ENCODE measurements around the gene CDK19.
"Not testable (repeated sequence)": the region's sequence is repeated elsewhere in the genome, so short reads cannot be mapped to it uniquely, and the experiment has no call there.

The CDK19 gene

DNA sequence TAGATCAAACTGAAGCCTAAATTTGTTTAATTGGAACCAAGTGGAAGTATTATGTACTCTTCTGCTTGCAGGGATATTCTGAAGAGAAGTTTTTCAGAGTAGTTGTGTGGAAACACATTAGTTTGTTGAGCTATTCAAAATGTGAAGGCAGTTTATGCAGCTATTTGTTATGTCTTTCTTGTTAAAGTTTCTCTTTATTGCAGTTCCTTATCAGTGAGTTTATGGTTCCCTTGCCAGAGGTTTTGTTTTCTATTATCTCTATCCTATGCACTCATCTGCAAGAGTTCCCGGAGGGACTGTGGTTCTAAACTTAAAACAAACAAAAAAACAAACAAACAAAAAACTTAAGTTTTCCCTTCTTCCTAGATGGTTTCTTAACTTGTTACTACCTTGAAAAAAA lies 195.2 kb downstream of the CDK19 start:
- DNase-seq (ENCODE audit: low spot score): no peak

DNA sequence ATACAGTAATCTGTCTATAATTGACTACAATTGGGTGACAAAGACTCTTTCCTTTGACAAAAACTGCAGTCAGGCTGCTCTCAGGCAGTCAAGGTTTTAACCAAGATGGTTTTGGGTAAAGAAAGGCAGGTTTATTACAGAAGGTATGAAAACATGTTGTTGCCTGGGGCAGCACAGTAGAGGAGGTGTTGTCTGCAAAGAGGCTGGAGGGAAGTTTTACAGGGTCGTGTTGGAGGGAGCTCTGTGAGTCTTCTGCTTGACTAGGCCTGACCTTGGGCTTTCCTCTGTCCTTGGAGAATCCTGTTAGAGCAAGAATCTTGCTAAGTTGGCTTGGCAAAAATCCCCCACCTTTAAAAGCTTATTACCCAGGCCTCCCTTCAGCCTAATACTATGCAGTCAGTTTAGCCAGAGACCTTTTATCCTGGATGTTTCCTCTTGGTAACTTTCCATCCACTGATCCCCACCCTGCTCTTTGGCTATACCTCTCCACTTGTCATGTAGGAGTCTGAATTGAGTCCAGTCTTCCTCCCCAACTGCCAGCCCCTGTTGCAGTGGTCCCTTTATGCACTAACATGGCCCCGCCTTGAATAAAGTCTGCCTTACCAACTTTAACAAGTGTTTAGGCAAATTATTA lies 195.9 kb downstream of the CDK19 start:
- DNase-seq (ENCODE audit: low spot score): no peak

DNA sequence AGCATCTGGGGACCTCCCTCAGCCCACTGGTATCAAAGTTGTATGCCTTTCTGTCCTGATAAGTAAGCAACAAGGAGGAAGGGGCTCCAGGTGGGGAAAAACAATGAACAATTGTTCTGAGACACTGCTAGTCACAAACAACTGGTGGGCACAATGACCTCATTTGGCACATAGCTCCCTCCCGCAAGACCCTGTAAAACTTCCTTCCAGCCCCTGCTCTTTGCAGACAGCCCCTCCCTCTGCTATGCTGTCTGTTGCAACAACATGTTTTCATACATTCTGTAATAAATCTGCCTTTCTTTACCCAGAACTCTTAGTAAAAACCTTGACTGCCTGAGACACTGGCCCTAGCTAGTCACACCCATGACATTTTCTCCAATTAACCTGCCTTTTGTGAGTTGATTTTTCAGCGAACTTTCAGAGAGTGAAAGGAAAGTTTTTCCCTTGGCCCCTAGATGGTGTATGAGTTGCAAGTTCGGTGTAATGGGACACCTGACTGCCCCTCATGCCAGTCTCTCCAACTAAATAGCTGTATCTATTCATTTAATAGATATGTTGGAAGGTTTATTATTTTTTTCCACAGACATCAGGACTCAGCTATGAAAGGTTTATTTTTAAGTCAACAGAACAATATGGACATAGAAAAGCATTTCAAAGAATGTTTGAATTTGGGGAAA lies 196.5 kb downstream of the CDK19 start:
- DNase-seq (ENCODE audit: low spot score): no peak

DNA sequence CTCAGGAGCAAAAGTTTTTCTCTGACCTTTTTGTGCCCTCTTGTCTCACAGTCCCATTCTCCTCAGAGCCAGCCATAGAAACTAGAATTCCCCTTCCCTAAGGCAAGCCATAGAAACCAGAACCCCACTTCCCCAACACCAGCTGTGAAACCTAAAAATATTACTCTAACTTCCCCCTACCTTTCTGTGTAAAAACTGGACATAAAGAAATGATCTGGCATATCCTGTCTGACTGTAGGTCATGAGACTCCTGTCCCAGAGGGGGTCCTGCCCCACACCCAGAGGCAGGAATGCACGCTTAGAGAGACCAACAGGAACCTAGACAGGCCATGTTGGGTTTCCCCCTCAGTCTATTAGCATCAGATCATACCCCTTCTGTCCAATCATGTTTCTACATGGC lies 198.2 kb downstream of the CDK19 start:
- no peak for DNase-seq (ENCODE audit: low spot score)

DNA sequence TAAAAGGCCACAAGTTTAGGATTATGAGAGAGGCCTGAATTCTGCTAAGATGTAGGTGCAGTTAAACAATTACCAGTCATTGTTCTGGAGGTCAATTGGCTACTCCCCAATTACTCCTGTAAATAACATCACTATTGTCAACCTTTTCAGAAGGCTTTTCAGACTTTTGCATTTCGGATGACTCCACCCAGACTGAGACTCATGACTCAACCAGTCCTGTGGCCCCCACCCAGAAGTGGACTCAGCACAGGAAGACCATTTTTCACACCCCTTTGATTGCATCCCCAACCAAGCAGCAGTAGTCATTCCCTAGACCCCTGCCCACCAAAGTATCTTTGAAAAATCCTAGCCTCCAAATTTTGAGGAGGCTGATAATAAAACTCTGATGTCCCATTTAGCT lies 199.5 kb downstream of the CDK19 start:
- DNase-seq (ENCODE audit: low spot score): no peak

DNA sequence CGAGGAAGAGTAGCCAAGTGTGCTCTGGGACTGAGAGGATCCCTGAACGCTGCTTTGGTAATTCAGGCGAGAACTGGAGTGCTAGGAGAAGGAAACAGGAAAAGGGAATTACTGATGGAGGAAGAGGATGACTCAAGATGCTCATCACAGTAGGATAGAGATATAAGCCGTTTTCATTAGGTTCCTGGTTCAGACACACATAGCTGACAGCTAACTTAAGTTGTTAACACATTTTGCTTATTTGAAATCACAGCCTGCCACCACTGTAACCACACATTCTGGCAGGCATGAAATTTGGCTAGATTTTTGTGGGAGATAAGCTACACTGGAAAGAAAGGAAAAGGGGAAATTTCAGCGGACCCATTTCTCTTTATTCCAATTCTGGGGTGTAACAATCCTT lies 200.7 kb downstream of the CDK19 start:
- DNase-seq (ENCODE audit: low spot score): no peak

DNA sequence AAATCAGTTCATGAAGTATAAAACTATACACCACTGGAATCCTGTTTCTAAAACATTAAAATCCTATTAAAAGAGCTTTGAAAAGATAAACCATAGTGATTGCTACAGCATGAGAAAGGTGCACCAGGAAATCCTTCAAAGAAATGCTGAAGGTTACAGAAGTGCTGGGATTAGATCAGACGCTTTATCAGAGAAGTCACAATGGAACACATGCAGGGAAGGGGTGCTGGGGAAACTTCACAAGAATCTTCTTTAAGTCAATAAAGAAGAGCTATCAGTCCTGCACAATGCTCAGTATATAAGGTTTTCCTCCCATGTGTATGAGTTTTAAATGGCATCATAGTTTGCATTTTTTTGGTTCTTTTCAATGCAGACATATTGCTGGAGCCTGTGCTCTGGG lies 201.2 kb downstream of the CDK19 start:
- DNase-seq (ENCODE audit: low spot score): no peak

DNA sequence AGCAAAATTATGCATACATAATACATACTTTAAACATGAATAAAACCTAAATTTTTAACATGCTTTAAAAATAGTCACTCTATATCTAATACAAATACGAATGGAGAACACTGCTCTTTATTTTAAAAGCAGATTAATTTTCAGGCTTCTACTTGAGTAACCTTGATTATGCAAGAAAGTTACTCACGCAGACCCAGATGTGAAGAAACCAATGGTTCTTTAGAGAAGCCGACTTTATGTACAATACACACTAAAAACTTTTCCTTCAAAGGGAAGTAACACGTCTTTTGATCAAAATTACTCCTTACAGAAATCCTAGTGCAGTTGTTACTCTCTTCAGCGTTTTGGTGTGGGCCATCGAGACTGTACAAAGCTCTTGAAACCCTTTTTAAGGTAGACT lies 201.9 kb downstream of the CDK19 start:
- DNase-seq (ENCODE audit: low spot score): no peak

DNA sequence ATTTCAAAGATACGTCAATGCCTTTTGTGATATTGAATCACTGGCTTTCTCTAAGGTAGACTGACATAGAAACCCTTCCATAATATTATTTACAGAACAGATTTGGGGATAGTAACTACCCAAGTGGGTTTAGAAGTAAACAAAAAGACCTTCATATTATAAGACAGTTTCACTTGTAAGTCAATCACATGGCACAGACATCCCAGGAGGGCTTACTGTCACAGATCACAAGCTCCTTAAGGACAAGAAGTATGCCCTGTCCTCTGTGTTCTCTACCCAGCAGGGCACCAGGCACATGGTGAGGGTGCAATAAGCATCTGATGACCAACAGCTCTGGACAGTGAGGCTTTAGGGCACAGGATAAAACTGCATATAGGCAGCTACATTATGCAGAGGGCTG lies 203.0 kb downstream of the CDK19 start:
- DNase-seq (ENCODE audit: low spot score): no peak

DNA sequence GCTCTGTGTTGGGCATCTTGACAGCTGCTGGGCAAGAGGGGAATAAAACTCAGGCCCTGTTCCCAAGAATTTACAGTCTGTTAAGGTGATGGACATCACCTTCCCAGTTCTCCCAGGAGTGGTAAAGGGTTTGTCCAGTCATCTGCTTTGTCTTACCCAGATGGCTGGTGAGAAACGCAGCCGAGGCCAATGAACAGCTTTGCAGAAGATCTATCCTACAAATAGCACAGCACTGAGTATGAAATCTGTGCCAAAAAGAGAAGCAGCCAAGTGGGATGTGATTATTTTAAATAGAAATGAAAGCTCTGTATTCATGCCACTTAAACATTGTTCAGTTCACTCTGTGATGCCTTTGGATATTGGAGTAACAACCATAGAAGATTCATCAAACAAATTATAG lies 206.2 kb downstream of the CDK19 start:
- no peak for DNase-seq (ENCODE audit: low spot score)

DNA sequence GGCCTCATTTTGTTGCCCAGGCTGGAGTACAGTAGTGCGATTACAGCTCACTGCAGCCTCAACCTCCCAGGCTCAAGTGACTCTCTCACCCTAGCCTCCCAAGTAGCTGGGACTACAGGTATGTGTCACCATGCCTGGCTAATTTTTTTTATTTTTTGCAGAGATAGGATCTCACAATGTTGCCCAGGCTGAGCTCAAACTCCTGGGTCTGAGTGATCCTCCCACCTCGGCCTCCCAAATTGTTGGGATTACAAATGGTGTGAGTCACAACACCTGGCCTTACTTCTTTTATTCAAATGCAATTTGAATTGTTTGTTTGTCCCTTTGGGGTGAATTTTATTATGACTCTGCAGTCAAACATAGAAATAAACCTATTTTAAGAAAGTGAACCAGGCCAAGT lies 207.1 kb downstream of the CDK19 start:
- DNase-seq (ENCODE audit: low spot score): no peak

DNA sequence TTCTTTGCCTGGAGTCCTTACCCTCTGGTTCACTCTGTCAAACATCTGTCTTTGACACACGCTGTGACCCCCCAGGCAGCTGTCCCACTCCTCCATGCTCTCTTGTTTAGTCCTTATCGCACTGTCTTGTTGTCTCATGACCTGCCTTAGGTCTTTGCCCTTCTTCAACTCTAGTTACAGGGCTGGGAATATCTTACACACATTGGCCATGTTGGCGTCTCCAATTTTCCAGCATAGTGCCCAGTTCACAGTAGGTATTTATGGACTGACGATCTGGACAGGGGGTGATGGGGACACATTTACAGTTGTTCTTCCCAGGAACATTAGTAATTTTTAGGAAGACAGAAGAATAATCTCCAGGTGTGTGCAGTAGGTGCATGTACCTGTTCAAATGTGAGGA lies 209.1 kb downstream of the CDK19 start:
- no peak for DNase-seq (ENCODE audit: low spot score)

DNA sequence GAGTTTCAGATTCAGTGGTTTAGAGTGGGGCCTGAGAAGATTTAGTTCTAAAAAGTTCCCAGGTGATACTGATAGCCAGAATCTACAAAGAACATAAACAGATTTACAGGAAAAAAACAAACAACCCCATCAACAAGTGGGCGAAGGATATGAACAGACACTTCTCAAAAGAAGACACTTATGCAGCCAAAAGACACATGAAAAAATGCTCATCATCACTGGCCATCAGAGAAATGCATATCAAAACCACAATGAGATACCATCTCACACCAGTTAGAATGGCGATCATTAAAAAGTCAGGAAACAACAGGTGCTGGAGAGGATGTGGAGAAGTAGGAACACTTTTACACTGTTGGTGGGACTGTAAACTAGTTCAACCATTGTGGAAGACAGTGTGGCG lies 214.6 kb downstream of the CDK19 start:
- DNase-seq (ENCODE audit: low spot score): not testable (repeated sequence)

DNA sequence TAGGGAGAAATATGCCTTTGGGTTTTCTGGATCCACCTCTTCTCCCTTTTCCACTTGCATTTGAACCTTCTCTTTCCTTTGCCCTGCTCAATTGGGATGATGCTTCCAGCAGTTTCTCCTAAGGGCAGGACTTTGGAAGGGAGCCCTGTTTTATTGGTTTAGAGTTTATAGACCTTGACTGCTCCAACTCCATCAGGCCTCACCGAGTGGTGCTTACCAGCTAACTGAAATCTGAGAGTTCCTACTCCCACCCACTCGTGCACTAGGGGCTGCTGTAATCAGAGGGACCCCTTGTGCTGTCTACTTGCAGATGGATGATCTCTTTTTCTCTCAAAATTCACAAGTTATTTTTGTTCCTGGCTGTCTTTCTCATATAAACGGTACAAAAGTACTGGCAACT lies 217.5 kb downstream of the CDK19 start:
- no peak for DNase-seq (ENCODE audit: low spot score)

DNA sequence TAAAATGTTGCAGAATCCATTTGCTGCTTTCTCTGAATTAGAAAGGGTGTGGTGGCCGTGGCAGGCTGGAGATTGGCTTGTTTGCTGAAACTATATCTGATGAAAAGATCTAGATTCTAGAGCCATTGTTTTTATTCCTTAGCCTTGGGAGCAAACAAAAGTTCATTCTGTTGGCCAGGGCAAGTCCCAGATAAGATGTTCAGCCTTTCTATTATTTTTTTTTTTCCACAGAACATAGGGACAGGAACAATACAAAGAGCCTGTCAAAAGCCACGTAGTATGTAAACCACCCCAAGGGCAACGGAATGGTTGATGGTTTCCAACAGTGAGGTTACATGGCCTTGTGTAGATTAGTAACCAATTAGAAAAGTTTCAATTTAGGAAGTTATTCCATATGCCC lies 218.9 kb downstream of the CDK19 start:
- DNase-seq (ENCODE audit: low spot score): no peak

DNA sequence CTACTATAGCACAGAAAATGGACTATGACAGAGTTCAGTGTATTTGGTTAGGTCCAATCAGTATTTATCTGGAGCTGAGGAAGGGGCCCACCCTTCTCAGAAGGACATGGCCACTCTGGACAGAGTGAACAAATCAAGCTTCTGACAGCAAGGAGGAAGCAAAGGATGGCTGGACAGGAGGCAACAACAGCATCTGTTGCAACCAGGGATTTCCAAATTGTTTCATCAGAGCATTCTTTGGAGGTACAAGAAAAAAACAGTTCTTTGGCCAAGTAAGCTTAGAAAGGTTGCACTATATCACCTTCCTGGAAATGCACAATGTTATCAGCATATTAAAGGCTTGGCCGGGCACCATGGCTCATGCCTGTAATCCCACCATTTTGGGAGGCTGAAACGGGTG lies 220.2 kb downstream of the CDK19 start:
- DNase-seq (ENCODE audit: low spot score): no peak

DNA sequence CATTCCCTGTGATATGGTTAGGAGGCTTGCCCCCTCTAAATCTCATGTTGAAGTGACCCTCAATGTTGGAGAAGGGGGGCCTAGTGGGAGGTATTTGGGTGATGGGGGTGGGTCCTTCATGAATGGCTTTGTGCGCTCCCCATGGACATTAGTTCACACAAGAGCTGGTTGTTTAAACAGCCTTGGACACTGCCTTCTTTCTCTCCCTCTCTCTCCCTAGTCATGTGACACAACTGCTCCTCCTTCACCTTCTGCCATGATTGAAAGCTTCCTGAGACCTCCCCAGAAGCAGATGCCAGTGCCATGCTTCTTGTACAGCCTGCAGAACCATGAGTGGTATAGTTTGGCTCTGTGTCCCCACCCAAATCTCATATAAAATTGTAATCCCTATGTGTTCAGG lies 221.6 kb downstream of the CDK19 start:
- no peak for DNase-seq (ENCODE audit: low spot score)

DNA sequence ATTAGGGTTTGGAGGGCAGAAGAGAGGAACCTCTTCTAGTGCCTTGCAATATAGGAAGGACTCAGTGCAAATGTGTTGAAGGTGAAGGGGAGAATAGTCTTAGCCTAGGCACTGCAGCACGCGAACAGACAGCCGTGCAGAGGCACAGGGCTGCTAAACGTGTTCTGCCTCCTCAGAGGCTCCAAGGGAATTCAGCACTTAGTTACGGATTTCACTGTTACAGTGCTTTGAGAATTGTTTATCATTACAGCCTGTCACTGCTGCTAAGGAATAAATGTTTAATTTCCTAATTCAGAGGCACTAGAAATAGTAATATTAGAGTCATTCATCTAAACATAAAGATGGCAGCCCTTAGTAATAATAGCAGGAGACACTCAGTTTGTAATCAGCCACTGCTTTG lies 222.5 kb downstream of the CDK19 start:
- DNase-seq (ENCODE audit: low spot score): no peak

DNA sequence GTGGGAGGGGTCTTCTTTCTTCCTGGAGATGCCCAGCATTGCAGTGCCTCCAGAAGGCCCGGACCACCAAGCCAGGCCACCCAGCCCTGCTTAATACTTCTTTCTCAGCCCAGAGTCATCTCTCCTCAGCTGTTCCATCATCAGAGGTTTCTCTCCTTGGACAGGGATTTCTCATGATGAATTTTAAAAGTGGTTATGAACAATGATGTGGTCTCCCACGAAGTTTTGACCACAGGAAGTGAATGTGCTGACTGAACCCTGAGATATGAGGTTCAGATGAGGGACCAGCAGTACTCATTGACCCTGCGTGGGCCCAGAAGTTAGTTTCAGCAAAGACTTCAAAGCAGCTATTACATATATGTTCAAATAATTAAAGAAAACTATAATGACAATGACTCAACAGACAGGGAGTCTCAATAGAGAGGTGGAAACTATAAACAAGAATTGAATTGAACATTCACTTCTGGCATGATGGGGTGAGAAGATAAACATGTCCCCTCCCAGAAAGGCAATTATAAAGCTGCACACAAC lies 224.4 kb downstream of the CDK19 start:
- no peak for DNase-seq (ENCODE audit: low spot score)

DNA sequence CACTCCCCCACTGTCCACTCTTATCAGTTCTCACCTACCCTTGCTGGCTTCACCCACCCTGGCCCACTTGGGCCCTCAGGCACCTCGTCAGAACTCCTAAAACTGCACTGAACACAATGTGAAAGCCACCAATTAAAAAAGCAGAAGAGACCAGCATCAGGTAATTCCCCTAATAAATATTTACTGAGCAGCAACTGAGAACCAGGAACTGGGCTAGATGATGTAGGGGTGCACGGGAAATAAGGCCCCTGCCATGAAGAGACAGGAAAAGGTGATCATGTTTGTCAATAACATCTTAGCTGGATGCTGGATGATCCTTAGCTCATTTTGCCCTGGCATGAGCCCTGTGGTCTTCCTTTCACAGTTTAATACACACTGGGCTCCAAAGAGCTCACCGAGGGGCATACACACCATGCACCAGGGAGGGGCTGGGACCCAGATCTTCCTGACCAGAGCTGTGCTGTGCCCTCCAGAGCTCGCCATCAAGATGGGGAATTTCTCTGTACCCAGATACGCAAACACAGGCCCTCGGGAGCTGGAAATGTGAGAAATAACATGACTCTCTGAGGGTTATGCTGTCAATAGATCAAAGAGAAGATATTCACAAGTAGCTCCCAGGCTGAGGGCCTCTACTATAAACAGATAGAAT lies 225.3 kb downstream of the CDK19 start:
- no peak for DNase-seq (ENCODE audit: low spot score)

DNA sequence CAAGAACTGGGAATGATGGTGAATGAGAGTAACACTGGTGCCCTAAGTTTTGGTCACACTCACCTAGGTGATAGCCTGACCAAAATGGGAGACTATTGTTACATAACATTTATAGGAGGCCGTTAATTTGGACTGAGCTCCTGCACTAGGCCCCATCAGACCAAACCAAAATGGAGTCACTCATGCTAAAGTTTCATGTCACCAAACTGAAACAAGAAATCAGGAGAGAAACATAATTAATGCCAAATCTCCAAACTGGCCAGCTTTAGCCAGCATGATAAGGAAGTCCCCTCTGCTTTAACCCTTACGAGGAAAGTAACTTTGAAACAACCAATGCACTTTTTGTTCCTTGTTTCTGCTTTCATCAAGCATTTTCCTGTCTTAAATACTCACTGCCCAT lies 227.9 kb downstream of the CDK19 start:
- DNase-seq (ENCODE audit: low spot score): no peak

DNA sequence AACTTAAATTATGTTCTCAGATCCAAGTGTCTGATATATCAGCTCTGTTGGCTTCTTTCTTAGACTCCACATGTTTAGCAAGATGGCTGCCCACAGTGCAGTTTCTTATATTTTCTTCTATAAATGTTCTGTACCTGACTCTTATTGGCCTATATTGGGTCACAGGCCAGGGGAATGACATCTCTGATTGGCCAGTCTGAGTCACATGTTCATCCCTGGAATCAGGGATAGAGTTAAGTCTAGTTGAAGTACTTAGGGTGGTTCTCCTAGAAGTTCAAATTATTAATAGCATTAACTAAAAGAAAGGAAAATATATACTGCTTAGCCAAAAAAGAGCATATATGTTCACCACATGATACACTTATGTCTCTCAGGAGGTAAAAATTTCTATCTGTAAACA lies 233.6 kb downstream of the CDK19 start:
- DNase-seq (ENCODE audit: low spot score): no peak

DNA sequence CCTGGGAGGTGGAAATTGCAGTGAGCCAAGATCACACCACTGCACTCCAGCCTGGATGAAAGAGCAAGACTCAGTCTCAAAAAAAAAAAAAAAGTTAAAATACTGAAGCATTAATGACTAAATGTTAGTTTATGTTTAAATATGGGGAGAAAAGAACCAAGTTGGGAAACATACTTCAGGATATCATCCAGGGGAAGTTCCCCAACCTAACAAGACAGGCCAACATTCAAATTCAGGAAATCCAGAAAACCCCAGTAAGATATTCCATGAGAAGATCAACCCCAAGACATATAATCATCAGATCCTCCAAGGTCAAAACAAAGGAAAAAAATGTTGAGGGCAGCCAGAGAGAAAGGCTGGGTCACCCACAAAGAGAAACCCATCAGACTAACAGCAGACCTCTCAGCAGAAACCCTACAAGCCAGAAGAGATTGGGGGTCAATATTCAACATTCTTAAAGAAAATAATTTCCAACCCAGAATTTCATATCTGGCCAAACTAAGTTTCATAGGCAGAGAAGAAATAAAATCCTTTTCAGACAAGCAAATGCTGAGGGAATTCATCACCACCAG lies 237.6 kb downstream of the CDK19 start:
- not testable (repeated sequence) for DNase-seq (ENCODE audit: low spot score)

All from CD4-positive, alpha-beta T cell treated with Interleukin-2 at 100 ng/mL for 4 hours (primary cell).